Measurements from ENCODE around the gene ST6GALNAC6.
"Not testable (repeated sequence)": the region's sequence is repeated elsewhere in the genome, so short reads cannot be mapped to it uniquely, and the experiment has no call there.

The ST6GALNAC6 gene

GRCh38 chr9:127853312-127854183, 45.9 kb downstream of the ST6GALNAC6 start:
- peak; percentile 44 for DNase-seq

- DNase-seq: no peak
Measured at GRCh38 chr9:127852829-127853228, 46.6 kb downstream of the ST6GALNAC6 start.

GRCh38 chr9:127850286-127850830, 49.0 kb downstream of the ST6GALNAC6 start:
- DNase-seq: no peak

- no peak for DNase-seq
Measured at GRCh38 chr9:127848756-127849504, 50.5 kb downstream of the ST6GALNAC6 start.

- no peak for DNase-seq
Measured at GRCh38 chr9:127847833-127848755, 51.3 kb downstream of the ST6GALNAC6 start.

- peak; percentile 42 for DNase-seq
Measured at GRCh38 chr9:127847178-127847510, 52.3 kb downstream of the ST6GALNAC6 start.

GRCh38 chr9:127846443-127847177, 52.8 kb downstream of the ST6GALNAC6 start:
- DNase-seq: no peak

- not testable (repeated sequence) for DNase-seq
Measured at GRCh38 chr9:127845619-127846018, 53.8 kb downstream of the ST6GALNAC6 start.

GRCh38 chr9:127844821-127845359, 54.5 kb downstream of the ST6GALNAC6 start:
- DNase-seq: no peak

GRCh38 chr9:127841087-127841835, 58.1 kb downstream of the ST6GALNAC6 start:
- DNase-seq: no peak

- DNase-seq: peak; percentile 81
Measured at GRCh38 chr9:127838375-127839078, 60.9 kb downstream of the ST6GALNAC6 start.

GRCh38 chr9:127837346-127837745, 62.1 kb downstream of the ST6GALNAC6 start:
- no peak for DNase-seq

- peak; percentile 17 for DNase-seq
Measured at GRCh38 chr9:127836561-127836960, 62.8 kb downstream of the ST6GALNAC6 start.

- DNase-seq: peak; percentile 90
Measured at GRCh38 chr9:127835991-127836516, 63.3 kb downstream of the ST6GALNAC6 start.
